C4-2B (cell line): ENCODE results near the gene CAPN7.

Experiments
- ZFX ChIP-seq: fragments of 450-650 bp; IDR thresholded peaks from 2 replicates; pipeline ENCODE4 v1.6.1; 2017
- TF ChIP-seq, protein P1 (sequence below): fragments of 450-650 bp; conservative IDR thresholded peaks from 2 replicates; pipeline ENCODE4 v1.5.1; 2017; ENCODE audit warnings: mild to moderate bottlenecking

GRCh38 chr3:15269091-15269989 is 63.3 kb downstream of the CAPN7 start:
- TF ChIP-seq, protein P1, sequence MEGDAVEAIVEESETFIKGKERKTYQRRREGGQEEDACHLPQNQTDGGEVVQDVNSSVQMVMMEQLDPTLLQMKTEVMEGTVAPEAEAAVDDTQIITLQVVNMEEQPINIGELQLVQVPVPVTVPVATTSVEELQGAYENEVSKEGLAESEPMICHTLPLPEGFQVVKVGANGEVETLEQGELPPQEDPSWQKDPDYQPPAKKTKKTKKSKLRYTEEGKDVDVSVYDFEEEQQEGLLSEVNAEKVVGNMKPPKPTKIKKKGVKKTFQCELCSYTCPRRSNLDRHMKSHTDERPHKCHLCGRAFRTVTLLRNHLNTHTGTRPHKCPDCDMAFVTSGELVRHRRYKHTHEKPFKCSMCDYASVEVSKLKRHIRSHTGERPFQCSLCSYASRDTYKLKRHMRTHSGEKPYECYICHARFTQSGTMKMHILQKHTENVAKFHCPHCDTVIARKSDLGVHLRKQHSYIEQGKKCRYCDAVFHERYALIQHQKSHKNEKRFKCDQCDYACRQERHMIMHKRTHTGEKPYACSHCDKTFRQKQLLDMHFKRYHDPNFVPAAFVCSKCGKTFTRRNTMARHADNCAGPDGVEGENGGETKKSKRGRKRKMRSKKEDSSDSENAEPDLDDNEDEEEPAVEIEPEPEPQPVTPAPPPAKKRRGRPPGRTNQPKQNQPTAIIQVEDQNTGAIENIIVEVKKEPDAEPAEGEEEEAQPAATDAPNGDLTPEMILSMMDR, result no peak
- TF ChIP-seq ZFX, result no peak
